Gastrocnemius medialis (tissue), 4 donors: ENCODE results near the gene SETBP1.

Experiments
- CTCF ChIP-seq, 5 experiments: fragments of 450-650 bp in 3 of 5; fragments of 200-600 bp in 2 of 5; sonication (generic) in 2 of 5; IDR thresholded peaks in 4 of 5; conservative IDR thresholded peaks in 1 of 5; 1 replicate in 4 of 5; 2 replicates in 1 of 5; pipeline ENCODE4 v1.5.1; 2016 to 2019; ENCODE audit warnings: antibody characterized with exemption in 5 of 5, mild to moderate bottlenecking in 3 of 5, moderate library complexity in 3 of 5
- POLR2A ChIP-seq, 2 donors: fragments of 450-650 bp; IDR thresholded peaks; one replicate each; pipeline ENCODE4 v1.6.1; 2017; ENCODE audit warnings: antibody characterized with exemption in 2 of 2, mild to moderate bottlenecking in 2 of 2, moderate library complexity in 2 of 2

GRCh38 chr18:44823286-44823685, 142.6 kb downstream of the SETBP1 start:
- no peak for TF ChIP-seq CTCF (IDR thresholded peaks at IDR 0.05 in 4 of 5, conservative IDR thresholded peaks at IDR 0.05 in 1 of 5)
- no peak for TF ChIP-seq POLR2A (IDR thresholded peaks at IDR 0.05)
